ENCODE measurements around the gene PRTG.
A peak's percentile ranks its signal among the peaks of the same experiment; 100 is the strongest.
"Not testable (repeated sequence)": the region's sequence is repeated elsewhere in the genome, so short reads cannot be mapped to it uniquely, and the experiment has no call there.

PRTG gene

DNA sequence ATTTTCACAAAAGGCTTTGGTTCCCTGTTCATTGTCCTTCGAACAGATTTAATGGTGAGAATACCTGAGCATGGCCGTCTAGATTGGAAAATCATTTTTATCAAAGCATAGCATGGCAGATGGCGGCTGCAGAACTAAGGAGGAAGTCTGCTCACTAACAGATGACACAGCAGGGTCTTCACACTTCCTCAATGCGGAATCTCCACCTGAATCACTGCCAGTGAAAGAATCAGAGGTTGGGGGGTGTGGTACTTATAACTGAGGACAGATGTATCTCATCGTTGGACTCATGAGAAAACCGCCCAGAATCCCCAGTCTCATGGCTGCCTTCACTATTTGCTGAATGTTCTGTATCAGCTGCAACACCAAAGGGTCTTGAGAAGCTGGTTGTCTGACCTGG, 123.2 kb downstream of the PRTG start:
- no peak for DNase-seq

DNA sequence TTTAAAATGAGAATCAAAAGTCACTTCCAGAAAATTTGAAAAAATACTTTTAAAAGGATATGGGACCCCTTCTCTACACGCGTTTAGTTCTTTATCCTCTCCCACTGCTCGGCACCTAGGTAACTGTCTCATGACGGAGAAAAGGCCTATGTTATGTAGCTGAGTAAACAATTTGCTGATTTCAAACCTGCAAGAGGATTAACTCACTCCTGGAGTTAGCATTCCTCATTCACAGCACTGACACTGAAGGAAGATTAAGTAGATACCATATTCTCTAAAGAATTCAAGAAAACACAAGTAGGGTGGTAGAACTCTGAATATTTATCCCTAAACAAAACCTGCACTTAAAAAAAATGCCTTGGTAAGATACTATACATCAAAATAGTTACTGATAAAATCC, 124.6 kb downstream of the PRTG start:
- DNase-seq = no peak

DNA sequence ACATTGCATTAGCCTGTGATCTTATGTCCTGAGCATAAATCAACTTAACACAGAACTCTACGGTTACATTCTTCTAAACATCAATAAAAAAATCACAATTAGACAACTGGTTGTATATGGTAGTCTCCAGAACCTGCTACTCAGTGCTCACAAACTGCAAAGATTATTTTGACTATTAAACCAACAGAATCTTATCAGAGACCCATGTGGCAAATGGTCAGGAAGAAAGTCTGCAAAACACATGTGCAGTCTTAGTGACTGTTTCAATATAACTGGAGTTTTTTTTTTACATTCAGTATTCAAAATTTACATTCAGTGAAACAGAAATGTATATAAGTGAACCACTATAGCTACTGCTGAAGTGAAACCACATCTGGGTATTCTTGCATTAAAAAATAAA, 127.5 kb downstream of the PRTG start:
- no peak for DNase-seq

GRCh38 chr15:55613727-55614126, 129.2 kb downstream of the PRTG start:
- DNase-seq = no peak

GRCh38 chr15:55606214-55606613, 136.7 kb downstream of the PRTG start:
- DNase-seq = no peak

DNA sequence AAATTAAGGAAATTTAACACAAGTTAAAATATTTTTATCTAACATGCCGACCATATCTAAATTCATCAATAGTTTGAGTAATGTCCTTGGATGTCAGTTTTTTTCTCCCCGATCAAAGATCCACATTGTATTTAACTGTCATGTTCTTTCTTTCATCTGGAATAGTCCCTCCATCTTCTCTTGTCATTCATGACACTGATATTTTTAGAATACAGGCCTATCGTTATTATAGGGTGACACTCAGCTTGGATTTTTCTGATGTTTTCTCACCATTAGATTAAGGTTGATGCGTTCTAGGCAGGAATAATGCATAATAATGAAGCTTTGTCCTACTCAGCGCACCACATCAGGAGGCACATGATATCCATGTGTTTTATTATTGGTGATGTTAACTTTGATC, 141.6 kb downstream of the PRTG start:
- DNase-seq = no peak

GRCh38 chr15:55599439-55599838, 143.5 kb downstream of the PRTG start:
- no peak for DNase-seq

DNA sequence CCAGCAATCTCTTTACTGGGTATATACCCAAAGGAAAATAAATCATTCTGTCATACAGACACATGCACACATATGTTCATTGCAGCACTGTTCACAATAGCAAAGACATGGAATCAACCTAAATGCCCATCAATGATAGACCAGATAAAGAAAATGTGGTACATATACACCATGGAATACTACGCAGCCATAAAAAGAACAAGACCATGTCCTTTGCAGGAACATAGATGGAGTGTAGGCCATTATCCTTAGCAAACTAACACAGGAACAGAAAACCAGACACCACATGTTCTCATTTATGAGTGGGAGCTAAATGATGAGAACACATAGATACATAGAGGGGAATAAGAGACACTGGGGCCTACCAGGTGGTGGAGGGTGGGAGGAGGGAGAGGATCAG, 149.9 kb downstream of the PRTG start:
- DNase-seq = not testable (repeated sequence)

GRCh38 chr15:55590788-55591187, 152.2 kb downstream of the PRTG start:
- DNase-seq = no peak

- no peak for DNase-seq
Measured at GRCh38 chr15:55589287-55589686, 153.7 kb downstream of the PRTG start.

DNA sequence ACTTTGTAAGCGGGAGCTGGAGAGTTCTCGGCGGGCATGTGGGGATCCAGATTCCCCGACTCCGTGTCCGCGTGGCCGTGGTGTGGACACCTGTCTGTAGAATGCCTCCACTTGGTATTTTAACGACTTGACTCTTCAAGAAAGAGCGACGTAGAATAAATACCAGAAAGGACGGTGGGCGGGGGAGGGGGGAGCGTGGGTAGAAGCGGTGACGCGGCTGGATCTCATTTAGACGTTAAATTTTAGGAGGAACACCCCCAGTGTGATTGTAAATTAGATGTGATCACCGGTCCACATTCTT, 154.2 kb downstream of the PRTG start:
- DNase-seq = peak in 1 of 2 experiments; percentile 31

DNA sequence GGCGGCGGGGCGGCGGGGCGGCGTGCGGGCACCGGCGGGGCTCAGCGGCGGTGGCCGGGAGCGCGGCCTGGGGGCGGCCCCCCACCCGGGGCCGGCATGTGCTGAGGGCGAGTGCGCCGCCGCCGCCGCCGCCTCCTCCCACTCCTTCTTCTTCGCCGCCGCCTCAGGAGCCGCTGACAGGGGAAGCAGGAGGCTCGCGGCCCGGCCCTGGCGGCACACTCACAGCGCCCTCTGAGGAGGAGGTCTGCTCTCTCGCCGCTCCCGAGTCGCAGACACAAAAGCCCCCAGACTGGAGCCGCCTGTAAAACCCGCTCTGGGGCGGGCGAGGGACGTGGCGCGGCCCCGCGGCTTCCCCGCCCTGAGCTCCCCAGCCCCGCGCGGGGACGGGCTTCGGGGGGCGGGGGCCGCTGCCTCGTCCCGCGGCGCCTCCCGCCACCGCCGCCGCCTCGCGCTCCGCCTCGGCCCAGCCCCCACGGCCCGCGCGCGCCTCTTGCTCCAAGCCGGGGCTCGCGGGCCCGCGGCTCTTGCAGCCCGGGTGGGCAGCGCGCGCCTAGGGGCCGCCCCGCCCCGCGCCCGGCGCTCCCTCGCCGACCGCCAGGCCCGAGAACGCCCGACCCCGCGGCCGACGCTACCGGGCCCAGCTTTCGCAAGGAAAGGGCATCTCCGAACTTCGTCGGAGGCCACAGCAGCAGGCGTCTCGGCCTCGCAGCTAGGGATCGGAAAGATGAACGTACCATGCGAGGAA, 154.7 kb downstream of the PRTG start, which contains the start of gene PYGO1:
Gene PYGO1 (minus strand): TSS at position 276 of the 745 bp plus-strand sequence. CDS start 462 bp downstream, outside the sequence.
- DNase-seq = peak; percentile 45 to 63

- DNase-seq = peak; percentile 41 to 45
Measured at GRCh38 chr15:55587321-55588069, 155.5 kb downstream of the PRTG start.

DNA sequence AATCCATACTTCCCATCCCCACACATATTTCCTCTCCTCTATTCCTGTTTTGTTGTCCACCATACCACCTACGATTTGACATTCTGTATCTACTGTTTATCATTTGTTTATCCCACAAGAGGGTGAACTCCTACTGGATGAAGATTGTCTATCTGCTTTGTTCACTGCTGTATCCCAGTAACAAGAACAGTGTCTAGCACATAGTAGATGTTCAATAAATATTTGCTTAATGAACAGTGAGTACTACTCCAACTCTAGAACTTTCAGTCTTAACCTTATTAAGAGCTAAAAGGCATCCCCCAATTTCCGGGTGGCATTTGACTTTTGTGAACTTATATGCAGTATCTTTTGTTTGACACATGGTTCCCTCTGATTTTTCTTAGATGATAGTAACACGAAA, 156.1 kb downstream of the PRTG start:
- no peak for DNase-seq

GRCh38 chr15:55576943-55577342, 166.0 kb downstream of the PRTG start:
- no peak for DNase-seq

- no peak for DNase-seq
Measured at GRCh38 chr15:55574096-55574495, 168.9 kb downstream of the PRTG start.

DNA sequence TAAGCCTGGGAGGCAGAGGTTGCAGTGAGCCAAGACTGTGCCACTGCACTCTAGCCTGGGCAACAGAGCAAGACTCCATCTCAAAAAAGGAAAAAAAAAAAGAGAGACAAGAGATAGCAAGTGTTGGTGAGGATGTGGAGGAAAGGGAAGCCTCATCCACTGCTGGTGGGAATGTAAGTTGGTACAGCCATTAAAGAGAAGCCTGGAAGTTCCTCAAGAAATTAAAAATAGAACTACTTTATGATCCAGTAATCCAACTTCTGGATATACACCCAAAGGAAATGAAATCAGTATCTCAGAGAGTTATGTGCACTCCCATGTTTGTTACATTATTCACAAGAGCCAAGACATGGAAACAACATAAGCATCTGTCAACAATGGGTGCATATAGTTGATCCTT, 169.7 kb downstream of the PRTG start:
- DNase-seq = no peak

DNA sequence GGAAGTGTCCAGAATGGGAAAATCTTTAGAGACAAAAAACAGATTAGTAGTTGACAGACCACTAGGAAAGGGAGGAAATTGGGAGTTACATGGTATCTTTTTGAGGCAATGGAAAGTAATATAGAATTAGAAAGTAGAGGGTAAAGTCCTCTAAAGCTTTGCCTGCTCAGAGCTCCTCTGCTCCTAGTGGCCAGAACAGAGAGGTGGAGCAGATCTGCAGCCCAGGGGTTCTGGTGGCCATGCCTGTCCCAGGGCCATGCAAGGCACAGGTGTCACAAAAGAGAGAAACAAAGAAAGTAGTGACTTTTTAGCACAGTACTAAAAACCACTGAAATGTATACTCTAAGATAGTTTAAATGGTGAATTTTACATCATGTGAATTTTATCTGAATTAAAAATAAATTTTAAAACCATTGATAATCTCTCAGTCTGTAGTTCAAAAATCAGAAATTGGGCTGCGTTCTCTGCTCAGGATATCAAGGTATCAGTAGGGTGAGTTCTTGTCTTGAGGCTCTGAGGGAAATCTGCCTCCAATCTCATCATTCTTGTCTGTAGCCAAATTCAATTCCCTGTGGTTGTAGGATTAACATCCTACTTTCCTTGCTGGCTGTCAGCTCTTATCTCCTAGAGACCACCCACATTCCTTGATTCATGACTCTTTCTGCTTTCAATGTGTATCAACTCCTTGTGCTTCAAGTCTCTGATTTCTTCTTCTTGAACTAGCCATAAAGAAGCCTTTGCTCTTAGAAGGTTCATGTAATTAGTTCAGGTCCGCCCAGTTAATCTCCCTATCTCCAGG, 178.4 kb downstream of the PRTG start:
- DNase-seq = no peak

- no peak for DNase-seq
Measured at GRCh38 chr15:55562601-55563000, 180.4 kb downstream of the PRTG start.

All from activated T-cell treated with anti-CD3 and anti-CD28 coated beads, Interleukin-2, amount 50 U/mL, for 48 hours (primary cell).